HCT116 (cell line): ENCODE results near the gene XYLT1. TPM values are rescaled to one million over a fixed set of nuclear protein-coding genes. Genes with fewer than 3 reads are reported as not detected.

Experiments used
- ATAC-seq: fragments of 200-7000 bp; cut with Tn5 transposase; 2 replicates; pipeline ENCODE4 v1.9.1; 2020; ENCODE audit warnings: mild to moderate bottlenecking, moderate library complexity
- BruUV-seq: library from RNA; stranded (reverse); fragments of 400-500 nt; replicated peaks from 2 replicates; lab custom pipeline; 2021; lab: Mats Ljungman, UMichigan
- CTCF ChIA-PET: fragments of 300-600 bp; sonication (Branson Sonifier 250); formaldehyde crosslinking; loops from one replicate; lab custom pipeline; 2021; ENCODE audit warnings: antibody characterized with exemption; lab: Charles Lee
- POLR2A ChIA-PET: fragments of 300-600, 350-600 bp; sonication (Branson Sonifier 250); formaldehyde crosslinking; loops from one replicate; lab custom pipeline; 2021; ENCODE audit warnings: antibody characterized with exemption; lab: Charles Lee
- RAD21 ChIA-PET, 2 experiments: fragments of 300-600 bp; sonication (Branson Sonifier 250); formaldehyde crosslinking; loops; one replicate each; lab custom pipeline; 2023; ENCODE audit warnings: low total read pairs in 2 of 2; ENCODE audit not compliant: uncharacterized antibody in 2 of 2, unreplicated experiment in 2 of 2, low non-redundant PET in 1 of 2; lab: Charles Lee
- DNase-seq: peaks from one replicate; pipeline ENCODE4 v3.0.0-alpha.2; 2010; ENCODE audit warnings: low read depth, low spot score
- H2AFZ ChIP-seq: fragments of 200-600 bp; shearing (Covaris generic), sonication (generic); 2 replicates; pipeline ENCODE4 v1.6.1; 2017; ENCODE audit warnings: low read depth, mixed run types, mixed read lengths, antibody characterized with exemption, low read length; ENCODE audit not compliant: poor library complexity, severe bottlenecking
- H3K27ac ChIP-seq: 2 replicates; pipeline ENCODE4 v1.5.1; 2012; ENCODE audit warnings: low read depth, low read length
- H3K27me3 ChIP-seq: fragments of 200-600 bp; sonication (generic); 2 replicates; pipeline ENCODE4 v1.6.1; 2016; ENCODE audit warnings: mixed run types, low read length, mixed read lengths; ENCODE audit not compliant: insufficient read depth
- H3K36me3 ChIP-seq, 2 experiments: fragments of 200-500 bp in 1 of 2; fragments of 200-600 bp in 1 of 2; sonication (Bioruptor generic) in 1 of 2; sonication (generic) in 1 of 2; 2 replicates each; pipeline versions ENCODE4 v1.5.1 to v1.6.1; 2014 to 2016; ENCODE audit warnings: low read length in 2 of 2, inconsistent platforms in 1 of 2, mixed read lengths in 1 of 2, mixed run types in 1 of 2; ENCODE audit not compliant: insufficient read depth in 2 of 2, control insufficient read depth in 1 of 2
- H3K4me1 ChIP-seq, 2 experiments: fragments of 200-600 bp in 1 of 2; sonication (generic) in 1 of 2; 2 replicates each; pipeline versions ENCODE4 v1.5.1 to v1.6.1; 2012 to 2017; ENCODE audit warnings: low read length in 2 of 2, inconsistent platforms in 1 of 2, mild to moderate bottlenecking in 1 of 2, mixed read lengths in 1 of 2, mixed run types in 1 of 2, moderate library complexity in 1 of 2; ENCODE audit not compliant: insufficient read depth in 2 of 2, control insufficient read depth in 1 of 2
- H3K4me2 ChIP-seq: fragments of 200-600 bp; sonication (generic); 2 replicates; pipeline ENCODE4 v1.6.1; 2017; ENCODE audit warnings: mixed run types, low read length, mixed read lengths
- H3K4me3 ChIP-seq, 2 experiments: fragments of 200-600 bp in 1 of 2; sonication (generic) in 1 of 2; replicated peaks in 1 of 2; 2 replicates each; pipeline ENCODE4 v1.5.1; 2011 to 2016; ENCODE audit warnings: low read length in 2 of 2, control low read depth in 1 of 2, low read depth in 1 of 2, mild to moderate bottlenecking in 1 of 2, mixed read lengths in 1 of 2, mixed run types in 1 of 2
- H3K79me2 ChIP-seq: fragments of 200-600 bp; sonication (generic); 2 replicates; pipeline ENCODE4 v1.6.1; 2017; ENCODE audit warnings: mild to moderate bottlenecking, mixed run types, low read length, moderate library complexity, mixed read lengths; ENCODE audit not compliant: insufficient read depth
- H3K9ac ChIP-seq: fragments of 200-600 bp; sonication (generic); 2 replicates; pipeline ENCODE4 v1.6.1; 2016; ENCODE audit warnings: low read length, mixed read lengths
- H3K9me2 ChIP-seq: fragments of 200-600 bp; sonication (generic), shearing (Covaris generic); 2 replicates; pipeline ENCODE4 v1.6.1; 2017; ENCODE audit warnings: mixed run types, mild to moderate bottlenecking, moderate library complexity; ENCODE audit not compliant: insufficient read depth
- H3K9me3 ChIP-seq, 2 experiments: fragments of 200-500 bp in 1 of 2; fragments of 200-600 bp in 1 of 2; sonication (Bioruptor generic) in 1 of 2; sonication (generic) in 1 of 2; 2 replicates each; pipeline ENCODE4 v1.6.1; 2014 to 2017; ENCODE audit warnings: low read length in 2 of 2, mixed read lengths in 2 of 2, inconsistent platforms in 1 of 2, low read depth in 1 of 2, mild to moderate bottlenecking in 1 of 2, mixed run types in 1 of 2, moderate library complexity in 1 of 2; ENCODE audit not compliant: control insufficient read depth in 1 of 2, insufficient read depth in 1 of 2
- H4K20me1 ChIP-seq: fragments of 200-600 bp; sonication (generic), shearing (Covaris generic); 2 replicates; pipeline ENCODE4 v1.6.1; 2017; ENCODE audit warnings: mixed run types, mild to moderate bottlenecking, moderate library complexity; ENCODE audit not compliant: insufficient read depth
- ATF3 ChIP-seq: IDR thresholded peaks from 2 replicates; pipeline ENCODE4 v1.6.1; 2012
- CBX3 ChIP-seq: IDR thresholded peaks from 2 replicates; pipeline ENCODE4 v1.6.1; 2012; ENCODE audit warnings: low read depth
- CEBPB ChIP-seq: IDR thresholded peaks from 2 replicates; pipeline ENCODE4 v1.6.1; 2012; ENCODE audit warnings: low read depth
- EGR1 ChIP-seq: IDR thresholded peaks from 2 replicates; pipeline ENCODE4 v1.6.1; 2012; ENCODE audit warnings: low read depth
- ELF1 ChIP-seq: IDR thresholded peaks from 2 replicates; pipeline ENCODE4 v1.6.1; 2012; ENCODE audit warnings: low read depth, borderline replicate concordance
- EZH2 ChIP-seq: fragments of 200-600 bp; sonication (generic); IDR thresholded peaks from 2 replicates; pipeline ENCODE4 v1.6.1; 2017; ENCODE audit warnings: antibody characterized with exemption, mixed run types
- EZH2phosphoT487 ChIP-seq: fragments of 200-600 bp; IDR thresholded peaks from 2 replicates; pipeline ENCODE4 v1.6.1; 2018; ENCODE audit warnings: antibody characterized with exemption, borderline replicate concordance
- POLR2A ChIP-seq: IDR thresholded peaks from 2 replicates; pipeline ENCODE4 v1.7.0; 2011; ENCODE audit warnings: borderline replicate concordance; ENCODE audit not compliant: insufficient read depth, insufficient read length; ENCODE audit errors: extremely low read depth
- POLR2AphosphoS5 ChIP-seq: IDR thresholded peaks from 2 replicates; pipeline ENCODE4 v1.6.1; 2011; ENCODE audit warnings: mild to moderate bottlenecking, low read depth, low read length, moderate library complexity
- RAD21 ChIP-seq: IDR thresholded peaks from 2 replicates; pipeline ENCODE4 v1.6.1; 2012; ENCODE audit warnings: low read depth, mild to moderate bottlenecking
- REST ChIP-seq: IDR thresholded peaks from 2 replicates; pipeline ENCODE4 v1.6.1; 2012; ENCODE audit warnings: low read depth
- SP1 ChIP-seq: IDR thresholded peaks from 2 replicates; pipeline ENCODE4 v1.6.1; 2012; ENCODE audit warnings: low read depth
- TCF7L2 ChIP-seq: IDR thresholded peaks from 2 replicates; pipeline ENCODE4 v1.7.0; 2011; ENCODE audit warnings: borderline replicate concordance, inconsistent platforms; ENCODE audit not compliant: insufficient read depth, insufficient read length; ENCODE audit errors: extremely low read depth
- ZFX ChIP-seq: fragments of 450-650 bp; IDR thresholded peaks from 2 replicates; pipeline ENCODE4 v1.6.1; 2017
- ZNF274 ChIP-seq: fragments of 200-500 bp; sonication (Bioruptor generic); IDR thresholded peaks from 2 replicates; pipeline ENCODE4 v1.6.1; 2014; ENCODE audit warnings: mild to moderate bottlenecking, low read depth, low read length, inconsistent platforms
- intact Hi-C: fragments of 100-400 bp; cut with micrococcal nuclease; formaldehyde crosslinking; loops from 2 replicates; pipeline ENCODE4 v1.10.0; 2022
- total RNA-seq: library from RNA; stranded (reverse); gene quantifications from one replicate; pipeline ENCODE4 v1.2.1, GENCODE V29; 2021; ENCODE audit not compliant: unreplicated experiment
- TF ChIP-seq, protein P1 (sequence below): IDR thresholded peaks from 2 replicates; pipeline ENCODE4 v1.6.1; 2011; ENCODE audit warnings: mild to moderate bottlenecking, low read length, moderate library complexity; ENCODE audit not compliant: insufficient replicate concordance; ENCODE audit errors: extremely low read depth
- TF ChIP-seq, protein P2 (sequence below): IDR thresholded peaks from 2 replicates; pipeline ENCODE4 v1.6.1; 2012

Gene XYLT1
- total RNA-seq, 1 experiment from 2014 or later = 4.5 TPM

GRCh38 chr16:17329391-17329790, 141.4 kb downstream of the XYLT1 start (continued):
- no peak for TF ChIP-seq REST
- TF ChIP-seq EGR1 = no peak
- TF ChIP-seq EZH2 = no peak
- TF ChIP-seq TCF7L2 = no peak
- TF ChIP-seq ZFX = no peak

GRCh38 chr16:17328932-17329331, 141.8 kb downstream of the XYLT1 start:
- RAD21 ChIA-PET = no interaction called here
- H3K4me2 ChIP-seq = no peak overlapping the region
- CTCF ChIA-PET = no interaction called here
- no peak overlapping the region for H3K27ac ChIP-seq
- DNase-seq = no peak
- H3K36me3 ChIP-seq = no peaks in the 10 kb centered on the region
- H3K9me3 ChIP-seq = no peaks in the 10 kb centered on the region
- H3K9ac ChIP-seq = no peak overlapping the region
- no TSS peak for BruUV-seq
- H3K27me3 ChIP-seq = no peaks in the 10 kb centered on the region
- no peaks in the 10 kb centered on the region for H3K79me2 ChIP-seq
- H3K4me1 ChIP-seq = no peaks in the 10 kb centered on the region
- H3K4me3 ChIP-seq = no peak overlapping the region
- no peak overlapping the region for H2AFZ ChIP-seq
- intact Hi-C loops = no loop called here
- ATAC-seq = no peak
- POLR2A ChIA-PET = no interaction called here
- no peaks in the 10 kb centered on the region for H4K20me1 ChIP-seq
- H3K9me2 ChIP-seq = no peaks in the 10 kb centered on the region
- TF ChIP-seq SP1 (no peak), CEBPB (no peak), EZH2phosphoT487 (no peak), REST (no peak), ZNF274 (no peak), RAD21 (no peak), EGR1 (no peak), EZH2 (no peak), POLR2AphosphoS5 (no peak), ATF3 (no peak), ELF1 (no peak), POLR2A (no peak), CBX3 (no peak)
- TF ChIP-seq, protein P1, sequence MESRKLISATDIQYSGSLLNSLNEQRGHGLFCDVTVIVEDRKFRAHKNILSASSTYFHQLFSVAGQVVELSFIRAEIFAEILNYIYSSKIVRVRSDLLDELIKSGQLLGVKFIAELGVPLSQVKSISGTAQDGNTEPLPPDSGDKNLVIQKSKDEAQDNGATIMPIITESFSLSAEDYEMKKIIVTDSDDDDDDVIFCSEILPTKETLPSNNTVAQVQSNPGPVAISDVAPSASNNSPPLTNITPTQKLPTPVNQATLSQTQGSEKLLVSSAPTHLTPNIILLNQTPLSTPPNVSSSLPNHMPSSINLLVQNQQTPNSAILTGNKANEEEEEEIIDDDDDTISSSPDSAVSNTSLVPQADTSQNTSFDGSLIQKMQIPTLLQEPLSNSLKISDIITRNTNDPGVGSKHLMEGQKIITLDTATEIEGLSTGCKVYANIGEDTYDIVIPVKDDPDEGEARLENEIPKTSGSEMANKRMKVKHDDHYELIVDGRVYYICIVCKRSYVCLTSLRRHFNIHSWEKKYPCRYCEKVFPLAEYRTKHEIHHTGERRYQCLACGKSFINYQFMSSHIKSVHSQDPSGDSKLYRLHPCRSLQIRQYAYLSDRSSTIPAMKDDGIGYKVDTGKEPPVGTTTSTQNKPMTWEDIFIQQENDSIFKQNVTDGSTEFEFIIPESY = no peak
- TF ChIP-seq, protein P2, sequence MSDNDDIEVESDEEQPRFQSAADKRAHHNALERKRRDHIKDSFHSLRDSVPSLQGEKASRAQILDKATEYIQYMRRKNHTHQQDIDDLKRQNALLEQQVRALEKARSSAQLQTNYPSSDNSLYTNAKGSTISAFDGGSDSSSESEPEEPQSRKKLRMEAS = no peak
